GM23248 (cell line): ENCODE measurements around the gene PARK7.

Experiments
- EZH2 ChIP-seq: fragments of 200-600 bp; sonication (generic); IDR thresholded peaks from 2 replicates; pipeline ENCODE4 v1.6.1; 2018; ENCODE audit warnings: antibody characterized with exemption, mild to moderate bottlenecking; ENCODE audit not compliant: insufficient read depth, poor library complexity, severe bottlenecking
- EZH2phosphoT487 ChIP-seq: fragments of 200-600 bp; sonication (generic); IDR thresholded peaks from 2 replicates; pipeline ENCODE4 v1.6.1; 2018; ENCODE audit warnings: antibody characterized with exemption, moderate library complexity, mild to moderate bottlenecking, low read depth; ENCODE audit not compliant: insufficient read depth

DNA sequence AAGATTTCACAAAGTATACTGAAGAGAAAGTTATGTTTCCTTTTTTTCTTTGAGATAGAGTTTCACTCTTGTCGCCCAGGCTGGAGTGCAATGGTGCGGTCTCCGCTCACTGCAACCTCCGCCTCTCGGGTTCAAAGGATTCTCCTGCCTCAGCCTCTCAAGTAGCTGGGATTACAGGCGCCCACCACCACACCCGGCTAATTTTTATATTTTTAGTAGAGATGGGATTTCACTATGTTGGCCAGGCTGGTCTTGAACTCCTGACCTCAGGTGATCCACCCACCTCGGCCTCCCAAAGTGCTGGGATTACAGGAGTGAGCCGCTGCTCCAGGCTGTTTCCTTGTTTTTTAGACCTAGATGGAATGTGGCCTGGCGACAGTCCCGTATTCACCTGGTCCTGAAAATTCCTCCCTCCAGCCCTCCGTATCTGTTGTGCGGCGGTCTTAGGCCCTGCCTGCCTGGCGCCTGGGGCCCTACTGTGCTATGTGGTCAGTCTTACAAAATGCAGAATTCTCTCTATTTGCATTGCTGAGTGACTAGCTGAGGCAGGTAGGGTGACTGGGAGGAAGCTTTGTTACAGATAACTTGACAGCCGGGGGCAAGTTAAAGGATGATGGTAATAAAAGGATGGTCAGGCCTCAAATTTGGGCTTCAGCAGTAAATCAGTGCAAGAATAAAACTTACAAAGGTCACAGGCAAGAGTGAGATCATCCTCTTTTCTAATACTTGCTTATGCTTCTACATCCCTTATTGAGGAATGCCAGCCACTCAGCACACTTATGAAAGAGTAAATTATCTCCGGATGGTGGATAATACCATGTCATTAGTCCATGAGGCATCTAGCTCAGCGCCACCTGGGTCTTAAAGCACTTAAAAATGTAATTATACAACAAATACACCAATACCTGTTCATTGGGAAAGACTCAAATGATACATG lies 30.3 kb downstream of the PARK7 start:
- TF ChIP-seq EZH2phosphoT487 (no peak), EZH2 (no peak)
